DMS114 treated with DMSO at 0.1 percent for 48 hours (cell line): ENCODE measurements around the gene ECI1.
"Not testable (repeated sequence)": the region's sequence is repeated elsewhere in the genome, so short reads cannot be mapped to it uniquely, and the experiment has no call there.

Experiments used
- DNase-seq: peaks from one replicate; lab custom pipeline; 2025; ENCODE audit not compliant: unreplicated experiment; lab: John Stamatoyannopoulos, UW

The ECI1 gene

GRCh38 chr16:2211923-2212347 lies 39.5 kb downstream of the ECI1 start:
- no peak for DNase-seq

GRCh38 chr16:2210386-2211365 lies 40.7 kb downstream of the ECI1 start, which contains the start of gene BRICD5:
TSS of gene BRICD5 (minus strand) at chr16:2210863. CDS start at chr16:2210833, 30 bp downstream.
- DNase-seq: no peak

- no peak for DNase-seq
Observed at GRCh38 chr16:2210009-2210332, 41.4 kb downstream of the ECI1 start.

- DNase-seq: no peak
Observed at GRCh38 chr16:2209258-2210008, 42.0 kb downstream of the ECI1 start.

- no peak for DNase-seq
Observed at GRCh38 chr16:2208772-2209171, 42.6 kb downstream of the ECI1 start.

- no peak for DNase-seq
Observed at GRCh38 chr16:2208308-2208707, 43.1 kb downstream of the ECI1 start.

GRCh38 chr16:2207872-2208271 lies 43.5 kb downstream of the ECI1 start:
- DNase-seq: no peak

- no peak for DNase-seq
Observed at GRCh38 chr16:2206780-2207433, 44.5 kb downstream of the ECI1 start.

GRCh38 chr16:2206420-2206779 lies 45.0 kb downstream of the ECI1 start:
- DNase-seq: no peak

GRCh38 chr16:2205967-2206313 lies 45.4 kb downstream of the ECI1 start:
- DNase-seq: no peak

- DNase-seq: peak; percentile 47
Observed at GRCh38 chr16:2205104-2205966, 46.1 kb downstream of the ECI1 start, which contains the start of gene MLST8. TSS of gene MLST8 (plus strand) at chr16:2205454. CDS start at chr16:2206086, 632 bp downstream.

- DNase-seq: no peak
Observed at GRCh38 chr16:2204416-2205103, 46.8 kb downstream of the ECI1 start.

- not testable (repeated sequence) for DNase-seq
Observed at GRCh38 chr16:2203119-2203688, 48.2 kb downstream of the ECI1 start.

GRCh38 chr16:2200313-2200712 lies 51.1 kb downstream of the ECI1 start:
- DNase-seq: no peak

- DNase-seq: no peak
Observed at GRCh38 chr16:2199621-2200139, 51.7 kb downstream of the ECI1 start.

- DNase-seq: no peak
Observed at GRCh38 chr16:2199095-2199494, 52.3 kb downstream of the ECI1 start.

- DNase-seq: no peak
Observed at GRCh38 chr16:2198283-2198682, 53.1 kb downstream of the ECI1 start.

- DNase-seq: no peak
Observed at GRCh38 chr16:2197765-2198164, 53.6 kb downstream of the ECI1 start.

- DNase-seq: no peak
Observed at GRCh38 chr16:2196981-2197511, 54.3 kb downstream of the ECI1 start.
